Panc1 (cell line): ENCODE results near the gene TMEM185B. TPM values are rescaled to one million over a fixed set of nuclear protein-coding genes. Genes with fewer than 3 reads are reported as not detected.
A peak's percentile ranks its signal among the peaks of the same experiment; 100 is the strongest.

Experiments used
- ATAC-seq: fragments of 200-7000 bp; cut with Tn5 transposase; 2 replicates; pipeline ENCODE4 v1.9.1; 2020; ENCODE audit warnings: mild to moderate bottlenecking, moderate library complexity
- BruUV-seq: library from RNA; stranded (reverse); fragments of 400-500 nt; replicated peaks from 2 replicates; lab custom pipeline; 2021; lab: Mats Ljungman, UMichigan
- CTCF ChIA-PET: fragments of 300-600 bp; sonication (Branson Sonifier 250); formaldehyde crosslinking; loops from one replicate; lab custom pipeline; 2022; ENCODE audit warnings: antibody characterized with exemption; lab: Charles Lee
- POLR2A ChIA-PET: fragments of 300-600 bp; sonication (Branson Sonifier 250); formaldehyde crosslinking; loops from one replicate; lab custom pipeline; 2022; ENCODE audit warnings: antibody characterized with exemption; lab: Charles Lee
- DNase-seq: peaks from one replicate; pipeline ENCODE4 v3.0.0-alpha.2; 2010; ENCODE audit warnings: low read depth, low spot score
- H3K27ac ChIP-seq: 2 replicates; pipeline ENCODE4 v1.5.1; 2011; ENCODE audit warnings: mild to moderate bottlenecking, low read length, inconsistent platforms
- H3K27me3 ChIP-seq: fragments of 200-500 bp; sonication (Bioruptor generic); 2 replicates; pipeline ENCODE4 v1.6.0; 2014; ENCODE audit warnings: low read length, inconsistent platforms; ENCODE audit not compliant: control insufficient read depth, insufficient read depth
- H3K36me3 ChIP-seq: fragments of 200-500 bp; sonication (Bioruptor generic); 2 replicates; pipeline ENCODE4 v1.5.1; 2014; ENCODE audit warnings: inconsistent platforms, mild to moderate bottlenecking, low read length, moderate library complexity; ENCODE audit not compliant: control insufficient read depth, insufficient read depth
- H3K4me1 ChIP-seq: 2 replicates; pipeline ENCODE4 v1.5.1; 2011; ENCODE audit warnings: inconsistent platforms, mild to moderate bottlenecking, low read length, moderate library complexity; ENCODE audit not compliant: control insufficient read depth, insufficient read depth
- H3K4me3 ChIP-seq, 2 experiments: 2 replicates each; pipeline ENCODE4 v1.5.1; 2011 to 2012; ENCODE audit warnings: low read depth in 2 of 2, low read length in 2 of 2, mild to moderate bottlenecking in 2 of 2, inconsistent platforms in 1 of 2, moderate library complexity in 1 of 2
- H3K9me3 ChIP-seq: fragments of 200-500 bp; sonication (Bioruptor generic); 2 replicates; pipeline ENCODE4 v1.5.1; 2014; ENCODE audit warnings: low read depth, mild to moderate bottlenecking, inconsistent platforms, low read length, moderate library complexity; ENCODE audit not compliant: control insufficient read depth, insufficient read depth
- POLR2AphosphoS5 ChIP-seq: IDR thresholded peaks from 2 replicates; pipeline ENCODE4 v1.6.1; 2012; ENCODE audit warnings: mild to moderate bottlenecking, low read depth, low read length, moderate library complexity
- SIN3A ChIP-seq: IDR thresholded peaks from 2 replicates; pipeline ENCODE4 v1.6.1; 2012; ENCODE audit warnings: low read depth, mild to moderate bottlenecking, low read length, moderate library complexity, borderline replicate concordance; ENCODE audit not compliant: insufficient read depth
- TCF7L2 ChIP-seq: IDR thresholded peaks from 2 replicates; pipeline ENCODE4 v1.6.1; 2011; ENCODE audit warnings: mild to moderate bottlenecking, low read depth, low read length, inconsistent platforms
- in situ Hi-C: cut with HindIII; loops from 2 replicates; pipeline ENCODE4 v1.10.0; 2016; ENCODE audit warnings: low sequenced_read_pairs, low pct_unique_long_range_greater_than_20kb
- intact Hi-C: fragments of 100-400 bp; cut with micrococcal nuclease; formaldehyde crosslinking; loops from one replicate; pipeline ENCODE4 v1.10.0; 2022; ENCODE audit not compliant: unreplicated experiment
- total RNA-seq: library from RNA; stranded (reverse); gene quantifications from one replicate; pipeline ENCODE4 v1.2.1, GENCODE V29; 2021; ENCODE audit not compliant: unreplicated experiment
- TF ChIP-seq, protein P1 (sequence below): fragments of 450-650 bp; IDR thresholded peaks from 2 replicates; pipeline ENCODE4 v1.5.1; 2017; ENCODE audit warnings: mild to moderate bottlenecking
- TF ChIP-seq, protein P2 (sequence below), 2 experiments: IDR thresholded peaks; 2 replicates each; pipeline ENCODE4 v1.6.1; 2011 to 2012; ENCODE audit warnings: low read depth in 2 of 2, control low read depth in 1 of 2, low read length in 1 of 2, mild to moderate bottlenecking in 1 of 2, moderate library complexity in 1 of 2; ENCODE audit not compliant: insufficient read depth in 1 of 2

Gene TMEM185B
- total RNA-seq, 1 experiment from 2014 or later, result 54.6 TPM

DNA sequence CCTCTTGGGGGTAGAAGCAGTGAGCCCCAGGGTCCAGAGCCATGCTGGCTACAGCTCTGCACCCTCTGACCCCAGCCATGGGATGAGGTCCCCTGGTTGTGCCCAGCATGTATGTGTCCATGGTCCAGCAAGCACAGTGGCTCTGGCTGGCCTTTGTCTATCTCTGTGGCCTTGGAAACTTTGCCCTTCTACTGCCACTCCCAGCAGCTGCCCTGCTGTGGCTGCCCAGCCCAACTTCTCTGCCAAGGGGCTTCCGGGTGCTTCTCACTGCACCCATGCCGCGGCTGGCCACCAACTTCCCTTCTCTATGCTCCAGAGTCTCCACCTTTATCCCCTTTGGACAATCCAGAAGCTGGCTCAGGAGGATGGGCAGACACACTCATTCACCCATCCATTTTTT, 18.8 kb downstream of the TMEM185B start:
- Histone ChIP-seq H3K9me3 (no peaks in the 10 kb centered on the region), H3K4me3 (no peak overlapping the region), H3K36me3 (no peaks in the 10 kb centered on the region), H3K27ac (no peak overlapping the region), H3K27me3 (no peaks in the 10 kb centered on the region), H3K4me1 (no peaks in the 10 kb centered on the region)
- no peak for TF ChIP-seq SIN3A
- TF ChIP-seq POLR2AphosphoS5, result no peak
- TF ChIP-seq, protein P1, sequence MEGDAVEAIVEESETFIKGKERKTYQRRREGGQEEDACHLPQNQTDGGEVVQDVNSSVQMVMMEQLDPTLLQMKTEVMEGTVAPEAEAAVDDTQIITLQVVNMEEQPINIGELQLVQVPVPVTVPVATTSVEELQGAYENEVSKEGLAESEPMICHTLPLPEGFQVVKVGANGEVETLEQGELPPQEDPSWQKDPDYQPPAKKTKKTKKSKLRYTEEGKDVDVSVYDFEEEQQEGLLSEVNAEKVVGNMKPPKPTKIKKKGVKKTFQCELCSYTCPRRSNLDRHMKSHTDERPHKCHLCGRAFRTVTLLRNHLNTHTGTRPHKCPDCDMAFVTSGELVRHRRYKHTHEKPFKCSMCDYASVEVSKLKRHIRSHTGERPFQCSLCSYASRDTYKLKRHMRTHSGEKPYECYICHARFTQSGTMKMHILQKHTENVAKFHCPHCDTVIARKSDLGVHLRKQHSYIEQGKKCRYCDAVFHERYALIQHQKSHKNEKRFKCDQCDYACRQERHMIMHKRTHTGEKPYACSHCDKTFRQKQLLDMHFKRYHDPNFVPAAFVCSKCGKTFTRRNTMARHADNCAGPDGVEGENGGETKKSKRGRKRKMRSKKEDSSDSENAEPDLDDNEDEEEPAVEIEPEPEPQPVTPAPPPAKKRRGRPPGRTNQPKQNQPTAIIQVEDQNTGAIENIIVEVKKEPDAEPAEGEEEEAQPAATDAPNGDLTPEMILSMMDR, result no peak
- TF ChIP-seq TCF7L2, result no peak
- TF ChIP-seq, protein P2, sequence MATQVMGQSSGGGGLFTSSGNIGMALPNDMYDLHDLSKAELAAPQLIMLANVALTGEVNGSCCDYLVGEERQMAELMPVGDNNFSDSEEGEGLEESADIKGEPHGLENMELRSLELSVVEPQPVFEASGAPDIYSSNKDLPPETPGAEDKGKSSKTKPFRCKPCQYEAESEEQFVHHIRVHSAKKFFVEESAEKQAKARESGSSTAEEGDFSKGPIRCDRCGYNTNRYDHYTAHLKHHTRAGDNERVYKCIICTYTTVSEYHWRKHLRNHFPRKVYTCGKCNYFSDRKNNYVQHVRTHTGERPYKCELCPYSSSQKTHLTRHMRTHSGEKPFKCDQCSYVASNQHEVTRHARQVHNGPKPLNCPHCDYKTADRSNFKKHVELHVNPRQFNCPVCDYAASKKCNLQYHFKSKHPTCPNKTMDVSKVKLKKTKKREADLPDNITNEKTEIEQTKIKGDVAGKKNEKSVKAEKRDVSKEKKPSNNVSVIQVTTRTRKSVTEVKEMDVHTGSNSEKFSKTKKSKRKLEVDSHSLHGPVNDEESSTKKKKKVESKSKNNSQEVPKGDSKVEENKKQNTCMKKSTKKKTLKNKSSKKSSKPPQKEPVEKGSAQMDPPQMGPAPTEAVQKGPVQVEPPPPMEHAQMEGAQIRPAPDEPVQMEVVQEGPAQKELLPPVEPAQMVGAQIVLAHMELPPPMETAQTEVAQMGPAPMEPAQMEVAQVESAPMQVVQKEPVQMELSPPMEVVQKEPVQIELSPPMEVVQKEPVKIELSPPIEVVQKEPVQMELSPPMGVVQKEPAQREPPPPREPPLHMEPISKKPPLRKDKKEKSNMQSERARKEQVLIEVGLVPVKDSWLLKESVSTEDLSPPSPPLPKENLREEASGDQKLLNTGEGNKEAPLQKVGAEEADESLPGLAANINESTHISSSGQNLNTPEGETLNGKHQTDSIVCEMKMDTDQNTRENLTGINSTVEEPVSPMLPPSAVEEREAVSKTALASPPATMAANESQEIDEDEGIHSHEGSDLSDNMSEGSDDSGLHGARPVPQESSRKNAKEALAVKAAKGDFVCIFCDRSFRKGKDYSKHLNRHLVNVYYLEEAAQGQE (IDR thresholded peaks at IDR 0.05; ENCODE audit: insufficient read depth in 1 of 2, low read depth in 2 of 2, low read length in 1 of 2), result no peak
- ATAC-seq (no peak), DNase-seq (no peak)
- no TSS peak for BruUV-seq
- ChIA-PET CTCF (no interaction called here), POLR2A (no interaction called here)
- in situ Hi-C loops (no loop called here), intact Hi-C loops (no loop called here)

DNA sequence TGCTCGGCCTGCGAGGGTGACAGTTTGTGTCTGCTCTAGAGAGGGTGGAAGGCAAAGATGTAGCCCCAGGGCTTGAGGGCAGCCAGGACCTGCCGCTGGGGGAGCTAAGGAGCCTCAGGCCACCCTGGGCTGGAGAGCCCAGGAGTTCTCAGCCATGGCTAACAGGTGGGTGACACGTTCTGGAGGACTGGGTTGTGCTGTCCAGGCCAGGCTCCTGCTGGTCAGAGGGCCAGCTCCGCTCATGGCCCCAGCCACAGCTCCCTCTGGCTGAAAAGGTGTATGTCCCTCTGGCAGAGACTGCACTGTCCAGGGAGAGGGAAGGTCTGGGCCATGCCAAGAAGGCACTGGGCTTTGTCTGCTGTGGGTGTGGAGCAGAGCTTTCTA, 19.2 kb downstream of the TMEM185B start:
- BruUV-seq, result no TSS peak
- POLR2A ChIA-PET, result no interaction called here

More for the DNA sequence above, 19.2 kb downstream of the TMEM185B start:
- H3K36me3 ChIP-seq, result no peaks in the 10 kb centered on the region
- H3K4me3 ChIP-seq, result no peak overlapping the region
- intact Hi-C loops, result no loop called here
- CTCF ChIA-PET, result no interaction called here
- ATAC-seq (peak; percentile 74), DNase-seq (no peak)
- H3K9me3 ChIP-seq, result no peaks in the 10 kb centered on the region
- TF ChIP-seq, protein P1, result peak; percentile 56
- no peak for TF ChIP-seq SIN3A
- H3K27ac ChIP-seq, result no peak overlapping the region
- no peaks in the 10 kb centered on the region for H3K27me3 ChIP-seq
- no peaks in the 10 kb centered on the region for H3K4me1 ChIP-seq
- in situ Hi-C loops, result no loop called here
